Suprapubic skin (tissue), 4 donors: ENCODE data around the gene UCHL1. TPM values are rescaled to one million over a fixed set of nuclear protein-coding genes. Genes with fewer than 3 reads are reported as not detected.
A peak's percentile ranks its signal among the peaks of the same experiment; 100 is the strongest.

Experiments used
- DNase-seq, 2 donors: peaks; one replicate each; pipeline ENCODE4 v3.0.0-alpha.2; 2019; ENCODE audit warnings: low spot score in 2 of 2
- H3K27ac ChIP-seq: fragments of 200-600 bp; sonication (generic); one replicate; pipeline ENCODE4 v1.5.1; 2019
- H3K27me3 ChIP-seq: fragments of 200-600 bp; sonication (generic); one replicate; pipeline ENCODE4 v1.5.1; 2019
- H3K36me3 ChIP-seq: fragments of 200-600 bp; sonication (generic); one replicate; pipeline ENCODE4 v1.5.1; 2019
- H3K4me1 ChIP-seq: fragments of 200-600 bp; sonication (generic); one replicate; pipeline ENCODE4 v1.5.1; 2019
- H3K4me3 ChIP-seq: fragments of 200-600 bp; sonication (generic); one replicate; pipeline ENCODE4 v1.5.1; 2019; ENCODE audit warnings: mild to moderate bottlenecking
- H3K9me3 ChIP-seq: fragments of 200-600 bp; sonication (generic); one replicate; pipeline ENCODE4 v1.5.1; 2019
- CTCF ChIP-seq, 2 donors: fragments of 200-600 bp in 1 of 2; fragments of 450-650 bp in 1 of 2; sonication (generic) in 1 of 2; IDR thresholded peaks; one replicate each; pipeline ENCODE4 v1.5.1; 2016 to 2019; ENCODE audit warnings: antibody characterized with exemption in 2 of 2, mild to moderate bottlenecking in 1 of 2, moderate library complexity in 1 of 2
- EP300 ChIP-seq: sonication (generic); formaldehyde crosslinking; IDR thresholded peaks from one replicate; pipeline ENCODE4 v1.6.1; 2017; ENCODE audit warnings: antibody characterized with exemption
- POLR2A ChIP-seq, 2 donors: fragments of 450-650 bp; IDR thresholded peaks; one replicate each; pipeline ENCODE4 v1.6.1; 2017; ENCODE audit warnings: antibody characterized with exemption in 2 of 2, mild to moderate bottlenecking in 2 of 2, moderate library complexity in 2 of 2
- POLR2AphosphoS5 ChIP-seq, 3 donors: sonication (generic); formaldehyde crosslinking; IDR thresholded peaks; one replicate each; pipeline ENCODE4 v1.6.1; 2017; ENCODE audit warnings: antibody characterized with exemption in 3 of 3
- WGBS: methylation state at CpG from one replicate; pipeline ENCODE4 v1.1.5; 2018; 5-methylcytosine and 5-hydroxymethylcytosine counted together
- total RNA-seq, 4 donors: library from RNA; depleted of rRNA; stranded (reverse); fragments of >200 nt; gene quantifications; one replicate each; pipeline ENCODE4 v1.1.0, GENCODE V29; 2016

The UCHL1 gene
- total RNA-seq, 4 donors from 2014 or later: 2.1 to 13.8 (median 4.8) TPM

GRCh38 chr4:41236032-41236431, 20.7 kb upstream of the UCHL1 start:
- TF ChIP-seq EP300: no peak
- TF ChIP-seq POLR2A (IDR thresholded peaks at IDR 0.05): no peak
- no peak for TF ChIP-seq POLR2AphosphoS5 (IDR thresholded peaks at IDR 0.05)
- TF ChIP-seq CTCF (IDR thresholded peaks at IDR 0.05): no peak
- H3K36me3 ChIP-seq: no peaks in the 10 kb centered on the region

GRCh38 chr4:41236508-41236907, 20.2 kb upstream of the UCHL1 start:
- no peaks in the 10 kb centered on the region for H3K9me3 ChIP-seq
- H3K36me3 ChIP-seq: no peaks in the 10 kb centered on the region
- no peaks in the 10 kb centered on the region for H3K4me1 ChIP-seq
- TF ChIP-seq POLR2A (IDR thresholded peaks at IDR 0.05) (no peak), CTCF (IDR thresholded peaks at IDR 0.05) (no peak), EP300 (no peak), POLR2AphosphoS5 (IDR thresholded peaks at IDR 0.05) (no peak)
- WGBS: 94% methylated on average over 1 of the region's 1 CpG
- H3K27ac ChIP-seq: no peak overlapping the region
- H3K4me3 ChIP-seq: no peak overlapping the region
- no peak for DNase-seq
- no peaks in the 10 kb centered on the region for H3K27me3 ChIP-seq

More at GRCh38 chr4:41236032-41236431, 20.7 kb upstream of the UCHL1 start:
- Histone ChIP-seq H3K4me3 (no peak overlapping the region), H3K9me3 (no peaks in the 10 kb centered on the region), H3K27ac (no peak overlapping the region), H3K27me3 (no peaks in the 10 kb centered on the region), H3K4me1 (no peaks in the 10 kb centered on the region)
- 100% methylated on average over 1 of the region's 1 CpG for WGBS
- no peak for DNase-seq

GRCh38 chr4:41241919-41242318, 14.8 kb upstream of the UCHL1 start:
- WGBS: 79% methylated on average over 1 of the region's 1 CpG

DNA sequence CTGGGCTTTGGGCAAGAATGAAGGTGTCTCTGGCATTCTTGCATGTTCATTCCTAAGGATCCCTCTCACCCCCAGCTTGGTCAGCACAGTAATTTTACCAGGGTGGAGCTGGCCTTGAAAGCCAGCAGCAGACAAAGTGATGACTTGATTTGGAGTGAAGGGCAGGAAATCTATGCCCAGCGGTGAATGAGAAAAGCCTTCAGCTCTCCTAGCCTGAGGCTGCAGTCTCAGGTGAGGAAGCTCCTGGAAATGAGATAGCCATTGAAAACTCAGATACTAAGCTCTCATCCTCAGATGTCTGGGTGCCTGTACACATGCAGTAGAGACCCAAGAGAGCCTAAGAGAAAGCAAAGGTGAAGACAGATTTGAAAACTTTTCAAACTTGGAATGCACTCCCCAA, 10.7 kb upstream of the UCHL1 start:
- H3K36me3 ChIP-seq: no peaks in the 10 kb centered on the region
- H3K4me3 ChIP-seq: no peak overlapping the region
- no peak overlapping the region for H3K27ac ChIP-seq
- no peaks in the 10 kb centered on the region for H3K9me3 ChIP-seq
- DNase-seq: no peak
- peaks cover 6% of the 10 kb centered on the region for H3K27me3 ChIP-seq
- 95% methylated on average over 1 of the region's 1 CpG for WGBS
- TF ChIP-seq POLR2A (IDR thresholded peaks at IDR 0.05) (no peak), POLR2AphosphoS5 (IDR thresholded peaks at IDR 0.05) (no peak), EP300 (no peak), CTCF (IDR thresholded peaks at IDR 0.05) (no peak)
- no peaks in the 10 kb centered on the region for H3K4me1 ChIP-seq

More at GRCh38 chr4:41241919-41242318, 14.8 kb upstream of the UCHL1 start:
- Histone ChIP-seq H3K36me3 (no peaks in the 10 kb centered on the region), H3K27ac (no peak overlapping the region), H3K9me3 (no peaks in the 10 kb centered on the region), H3K4me1 (no peaks in the 10 kb centered on the region), H3K4me3 (no peak overlapping the region), H3K27me3 (peaks cover 6% of the 10 kb centered on the region)
- DNase-seq: no peak
- TF ChIP-seq CTCF (IDR thresholded peaks at IDR 0.05): no peak
- TF ChIP-seq POLR2AphosphoS5 (IDR thresholded peaks at IDR 0.05): no peak
- no peak for TF ChIP-seq EP300
- TF ChIP-seq POLR2A (IDR thresholded peaks at IDR 0.05): no peak

GRCh38 chr4:41256131-41256739, 493 bp upstream of the UCHL1 start:
- TF ChIP-seq EP300 (no peak), POLR2AphosphoS5 (IDR thresholded peaks at IDR 0.05) (no peak), CTCF (IDR thresholded peaks at IDR 0.05) (no peak), POLR2A (IDR thresholded peaks at IDR 0.05) (no peak)
- Histone ChIP-seq H3K27ac (no peak overlapping the region), H3K27me3 (peaks cover 15% of the 10 kb centered on the region), H3K9me3 (no peaks in the 10 kb centered on the region), H3K4me3 (peak overlapping the region; percentile 59), H3K4me1 (peaks cover 17% of the 10 kb centered on the region), H3K36me3 (no peaks in the 10 kb centered on the region)
- WGBS: 39% methylated on average over 13 of the region's 13 CpGs
- DNase-seq: no peak
